Activated CD4-positive, alpha-beta T cell treated with anti-CD3 and anti-CD28 coated beads for 24 hours (primary cell): Measurements from ENCODE around the gene PSEN1.
"Not testable (repeated sequence)": the region's sequence is repeated elsewhere in the genome, so short reads cannot be mapped to it uniquely, and the experiment has no call there.

Experiments used
- DNase-seq, 2 donors: peaks; one replicate each; pipeline ENCODE4 v3.0.0-alpha.2; 2020; ENCODE audit warnings: low read depth in 2 of 2

Gene PSEN1

DNA sequence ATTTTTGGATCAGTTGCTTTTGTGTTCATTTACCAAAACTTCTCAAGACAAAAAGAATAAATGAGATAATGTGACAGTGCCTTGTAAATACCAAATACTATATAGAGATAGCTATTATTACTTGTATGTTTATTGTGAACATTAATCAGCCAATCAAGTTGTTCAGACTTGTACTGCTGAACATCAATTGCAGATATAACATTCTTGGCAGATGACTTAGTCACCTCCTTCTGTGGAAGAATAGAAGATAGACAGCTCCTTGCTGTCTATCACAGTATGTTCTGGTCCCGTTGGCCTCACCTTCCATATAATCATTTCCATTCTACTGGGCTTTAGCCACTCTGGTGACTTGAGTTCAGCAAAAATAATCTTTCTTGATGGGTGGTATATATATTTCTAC lies 30.1 kb downstream of the PSEN1 start:
- DNase-seq: no peak

GRCh38 chr14:73167727-73168126 lies 31.4 kb downstream of the PSEN1 start:
- no peak for DNase-seq

DNA sequence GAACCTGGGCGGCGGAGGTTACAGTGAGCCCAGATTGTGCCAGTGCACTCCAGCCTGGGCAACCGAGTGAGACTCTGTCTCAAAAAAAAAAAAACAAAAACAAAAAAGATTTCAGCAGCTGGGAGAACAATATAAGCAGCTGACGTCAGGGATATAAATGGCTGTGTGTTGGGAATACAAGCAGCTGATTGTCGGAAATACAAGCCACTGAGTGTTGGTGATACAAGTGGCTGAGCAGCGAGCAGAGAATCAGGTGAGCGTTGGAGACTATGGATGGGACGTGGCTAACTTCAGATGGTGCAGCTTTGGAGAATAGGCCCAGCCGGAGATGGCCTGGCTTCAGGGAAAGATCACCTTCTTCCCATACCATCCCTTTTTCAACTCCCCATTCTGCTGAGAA lies 32.0 kb downstream of the PSEN1 start:
- DNase-seq: no peak

- DNase-seq: no peak
These were observed 32.4 kb downstream of the PSEN1 start for GRCh38 chr14:73168691-73169090.

DNA sequence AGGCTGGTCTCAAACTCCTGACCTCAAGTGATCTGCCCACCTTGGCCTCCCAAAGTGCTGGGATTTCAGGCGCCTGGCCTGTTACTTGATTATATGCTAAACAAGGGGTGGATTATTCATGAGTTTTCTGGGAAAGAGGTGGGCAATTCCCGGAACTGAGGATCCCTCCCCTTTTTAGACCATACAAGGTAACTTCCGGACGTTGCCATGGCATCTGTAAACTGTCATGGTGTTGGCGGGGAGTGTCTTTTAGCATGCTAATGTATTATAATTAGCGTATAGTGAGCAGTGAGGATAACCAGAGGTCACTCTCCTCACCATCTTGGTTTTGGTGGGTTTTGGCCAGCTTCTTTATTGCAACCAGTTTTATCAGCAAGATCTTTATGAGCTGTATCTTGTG lies 33.5 kb downstream of the PSEN1 start:
- not testable (repeated sequence) for DNase-seq

GRCh38 chr14:73170686-73171085 lies 34.4 kb downstream of the PSEN1 start:
- no peak for DNase-seq

- DNase-seq: no peak
These were observed 36.2 kb downstream of the PSEN1 start for GRCh38 chr14:73172500-73172899.

- no peak for DNase-seq
These were observed 36.9 kb downstream of the PSEN1 start for GRCh38 chr14:73173092-73173735.

DNA sequence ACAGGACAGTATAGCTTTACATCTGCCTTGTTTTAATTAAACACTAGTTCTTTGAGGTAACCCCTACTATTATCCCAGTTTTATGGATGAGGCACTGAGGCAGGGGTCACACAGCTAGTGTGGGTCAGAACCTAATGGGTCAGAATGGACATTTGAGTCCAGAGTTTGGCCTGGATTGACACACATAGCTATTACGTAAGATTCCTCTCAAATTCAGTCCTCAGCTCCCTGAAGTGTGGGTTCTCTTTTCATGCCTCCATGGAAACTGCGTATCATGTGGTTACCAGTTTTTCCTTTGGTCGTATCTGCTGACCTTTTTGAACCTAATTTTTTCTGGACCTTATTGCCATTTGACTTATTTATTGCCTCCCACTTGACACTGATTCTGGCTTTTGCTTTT lies 40.4 kb downstream of the PSEN1 start:
- DNase-seq: no peak

- no peak for DNase-seq
These were observed 44.1 kb downstream of the PSEN1 start for GRCh38 chr14:73180385-73180805.

DNA sequence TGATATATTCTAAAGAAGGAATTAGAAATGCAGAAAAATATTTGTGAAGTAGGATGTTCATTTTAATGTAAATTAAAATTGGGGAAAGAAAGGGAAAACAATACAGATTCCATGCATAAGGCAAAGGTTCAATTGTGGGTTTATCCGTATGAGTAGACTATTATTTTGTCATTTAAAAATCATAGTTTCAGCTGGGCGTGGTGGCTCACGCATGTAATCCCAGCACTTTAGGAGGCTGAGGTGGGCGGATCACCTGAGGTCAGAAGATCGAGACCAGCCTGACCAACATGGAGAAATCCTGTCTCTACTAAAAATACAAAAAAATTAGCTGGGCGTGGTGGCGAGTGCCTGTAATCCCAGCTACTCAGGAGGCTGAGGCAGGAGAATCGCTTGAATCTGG lies 44.7 kb downstream of the PSEN1 start:
- not testable (repeated sequence) for DNase-seq

DNA sequence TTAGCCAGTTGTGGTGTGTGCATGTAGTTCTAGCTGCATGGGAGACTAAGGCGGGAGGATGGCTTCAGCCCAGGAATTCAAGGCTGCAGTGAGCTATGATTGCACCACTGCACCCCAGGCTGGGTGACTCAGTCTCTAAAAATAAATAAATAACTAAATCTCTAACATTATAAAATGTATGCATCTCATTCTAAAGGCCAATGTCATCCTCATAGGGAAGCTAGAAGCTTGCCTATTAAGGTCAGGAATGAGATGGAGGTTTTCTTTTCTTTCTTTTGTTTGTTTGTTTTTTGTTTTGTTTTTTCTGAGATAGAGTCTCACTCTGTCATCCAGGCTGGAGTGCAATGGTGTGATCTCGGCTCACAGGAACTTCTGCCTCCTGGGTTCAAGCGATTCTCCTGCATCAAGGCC lies 52.2 kb downstream of the PSEN1 start:
- DNase-seq: no peak

- no peak for DNase-seq
These were observed 53.3 kb downstream of the PSEN1 start for GRCh38 chr14:73189651-73190050.

DNA sequence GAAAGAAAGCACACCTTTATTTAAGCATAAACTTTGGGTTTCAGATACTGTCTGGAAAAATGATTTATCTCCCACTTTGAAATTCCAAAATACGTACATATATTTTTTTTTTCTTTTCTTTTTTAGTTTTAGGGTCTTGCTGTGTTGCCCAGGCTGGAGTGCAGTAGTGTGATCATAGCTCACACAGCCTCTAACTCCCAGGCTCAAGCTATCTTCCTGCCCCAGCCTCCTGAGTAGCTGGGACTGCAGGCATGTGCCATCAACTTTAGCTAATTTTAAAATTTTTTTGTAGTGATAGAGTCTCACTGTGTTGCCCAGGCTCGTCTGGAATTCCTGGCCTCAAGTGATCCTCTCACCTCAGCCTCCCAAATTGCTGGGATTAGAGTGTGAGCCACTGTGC lies 55.1 kb downstream of the PSEN1 start:
- DNase-seq: no peak

GRCh38 chr14:73194306-73194705 lies 58.0 kb downstream of the PSEN1 start:
- DNase-seq: not testable (repeated sequence)

- DNase-seq: no peak
These were observed 61.9 kb downstream of the PSEN1 start for GRCh38 chr14:73198253-73198652.

DNA sequence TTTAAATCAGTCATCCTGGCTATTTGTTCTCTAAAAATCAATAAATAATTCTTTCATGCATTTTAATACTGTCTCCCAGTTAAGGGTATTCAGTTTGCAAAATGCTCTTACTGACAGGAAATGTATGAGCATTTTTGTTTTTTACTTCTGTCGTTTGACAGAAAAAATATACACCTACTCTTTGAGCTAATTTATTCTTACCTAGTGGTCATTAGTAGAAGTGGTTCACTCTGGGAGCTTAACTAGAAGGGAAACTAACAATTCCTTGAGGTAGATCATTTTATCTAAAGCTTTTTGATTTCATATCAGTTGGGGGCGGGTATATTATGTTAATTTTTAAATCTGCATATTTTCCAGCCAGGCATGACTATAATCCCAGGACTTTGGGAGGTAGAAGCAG lies 67.2 kb downstream of the PSEN1 start:
- DNase-seq: no peak

DNA sequence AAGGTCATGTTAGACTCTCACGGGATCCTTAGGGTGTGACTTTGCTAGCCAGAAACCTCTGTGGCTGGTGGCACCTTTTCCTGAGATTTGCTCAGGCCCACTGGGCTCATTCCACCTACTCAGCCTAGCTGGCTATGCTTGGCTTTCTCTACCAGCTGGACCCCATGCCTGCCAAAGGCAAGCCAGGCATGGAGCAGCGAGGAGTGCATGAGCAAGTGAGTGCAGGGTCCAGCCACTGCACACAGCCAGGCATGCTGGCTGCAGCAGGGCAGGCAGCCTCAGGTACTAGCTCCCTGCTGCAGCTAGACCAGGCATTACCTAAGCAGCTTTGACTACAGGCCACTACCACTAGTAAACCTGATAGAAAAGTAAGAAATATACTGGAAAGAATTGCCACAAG lies 71.3 kb downstream of the PSEN1 start:
- DNase-seq: no peak

DNA sequence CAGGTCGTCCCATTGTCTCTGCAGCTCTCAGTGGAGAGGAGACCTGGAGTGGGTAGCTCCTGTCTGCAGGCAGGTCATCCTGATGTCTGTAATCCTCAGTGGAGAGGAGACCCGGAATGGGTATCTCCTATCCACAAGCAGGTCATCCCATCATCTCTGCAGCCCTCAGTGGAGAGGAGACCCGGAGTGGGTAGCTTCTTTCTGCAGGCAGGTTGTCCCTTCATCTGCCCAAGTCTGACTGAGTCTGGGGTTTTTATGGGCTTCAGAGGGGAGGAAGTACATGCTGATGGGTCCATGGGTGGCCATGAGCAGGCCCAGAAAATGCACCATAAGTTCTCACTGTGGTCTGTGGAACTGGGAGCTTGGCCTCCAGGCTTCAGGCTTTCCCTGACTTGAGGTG lies 72.1 kb downstream of the PSEN1 start:
- no peak for DNase-seq

DNA sequence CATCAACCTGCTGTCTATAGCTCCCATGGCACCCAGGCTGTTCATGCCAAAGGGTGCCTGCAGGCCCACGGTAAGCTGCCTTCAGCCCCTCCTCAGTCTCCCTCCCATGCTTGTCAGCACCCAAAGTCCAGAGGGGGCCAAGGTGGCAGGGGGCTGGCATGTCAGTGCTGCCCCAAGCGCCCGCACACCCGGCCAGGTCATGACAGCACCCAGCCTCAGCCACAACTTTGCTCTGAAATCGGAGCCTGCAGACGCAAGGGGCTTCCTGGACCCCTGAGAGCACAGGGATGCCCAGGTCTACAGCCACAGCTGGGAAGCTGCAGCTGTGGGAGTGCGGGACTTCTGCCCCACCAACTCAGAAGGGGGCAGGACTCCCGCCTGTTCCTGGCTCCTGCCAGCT lies 72.5 kb downstream of the PSEN1 start:
- DNase-seq: no peak

DNA sequence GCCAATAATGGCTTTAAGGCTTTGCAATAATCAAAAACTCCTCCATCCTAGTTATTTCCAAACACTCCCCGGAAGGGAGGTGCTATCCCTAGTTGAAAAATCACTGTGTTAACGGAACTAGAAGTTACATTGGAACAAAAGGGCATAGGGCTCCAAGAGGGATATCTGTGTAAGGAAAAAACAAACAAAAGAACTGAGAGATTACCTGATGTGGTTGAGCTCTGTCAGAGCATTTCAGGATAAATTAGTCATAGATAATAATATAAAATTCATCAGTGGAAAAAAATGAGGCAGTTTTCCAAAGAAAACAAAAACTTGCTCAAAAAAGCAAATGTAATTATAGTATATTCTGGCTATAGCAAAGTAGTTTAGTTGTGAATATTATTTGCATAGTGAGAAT lies 73.6 kb downstream of the PSEN1 start:
- no peak for DNase-seq

GRCh38 chr14:73211251-73212040 lies 75.1 kb downstream of the PSEN1 start:
- no peak for DNase-seq

GRCh38 chr14:73216030-73216429 lies 79.7 kb downstream of the PSEN1 start:
- DNase-seq: no peak

- no peak for DNase-seq
These were observed 81.1 kb downstream of the PSEN1 start for GRCh38 chr14:73217411-73217810.
